ENCODE data around the gene NAV2. TPM values are rescaled to one million over a fixed set of nuclear protein-coding genes. Genes with fewer than 3 reads are reported as not detected.

The NAV2 gene
- total and polyA plus RNA-seq, 12 donors, result 6.9 to 34.7 (median 20.2) TPM

GRCh38 chr11:19871531-19871930, 158.9 kb downstream of the NAV2 start:
- Histone ChIP-seq H3K27ac (peak overlapping the region in 1 of 10 donors; percentile 47), H3K4me3 (no peak overlapping the region), H3K27me3 (no peaks in the 10 kb centered on the region), H3K4me1 (peaks cover 2 to 58% (median 37%) of the 10 kb centered on the region in 9 donors), H3K36me3 (peaks cover 0 to 5% (median 0%) of the 10 kb centered on the region in 9 donors), H3K9me3 (no peaks in the 10 kb centered on the region)
- no peak for ATAC-seq
- intact Hi-C loops (cut with DNase I), result no loop called here
- no peak for DNase-seq
- TF ChIP-seq CTCF (IDR thresholded peaks at IDR 0.05), result no peak
- WGBS, 2 donors, result 70 to 82% methylated on average over 8 of the region's 8 CpGs

GRCh38 chr11:19872512-19873145, 160.0 kb downstream of the NAV2 start:
- Histone ChIP-seq H3K36me3 (peaks cover 0 to 5% (median 0%) of the 10 kb centered on the region in 9 donors), H3K4me3 (no peak overlapping the region), H3K27ac (no peak overlapping the region), H3K9me3 (no peaks in the 10 kb centered on the region), H3K4me1 (peaks cover 0 to 47% (median 26%) of the 10 kb centered on the region in 9 donors), H3K27me3 (no peaks in the 10 kb centered on the region)
- 94% methylated on average over 4 of the region's 4 CpGs for WGBS, 2 donors
- ATAC-seq, result no peak
- no peak for DNase-seq
- intact Hi-C loops (cut with DNase I), result no loop called here
- TF ChIP-seq CTCF (IDR thresholded peaks at IDR 0.05), result no peak

DNA sequence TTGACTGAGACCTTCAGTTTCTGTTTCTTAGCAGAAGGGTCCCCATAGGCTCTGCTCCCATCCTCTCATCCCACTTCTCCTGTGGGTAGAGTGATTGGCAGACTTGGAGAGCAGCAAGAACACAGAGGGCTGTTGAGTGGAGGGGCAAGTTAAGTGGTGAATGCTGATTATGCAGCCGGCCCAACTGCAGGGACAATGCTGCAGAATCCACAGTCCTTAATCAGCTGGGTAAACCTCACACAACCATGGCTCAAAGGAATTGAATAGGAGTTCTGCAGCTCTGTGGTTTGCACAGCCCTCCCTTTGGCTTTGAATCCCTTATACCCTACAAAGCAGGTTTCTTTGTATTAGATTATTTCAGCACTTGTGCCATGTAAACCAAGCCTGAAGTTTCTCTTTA, 161.1 kb downstream of the NAV2 start:
- ATAC-seq (peak in 1 of 8 donors; percentile 25), DNase-seq (no peak)
- TF ChIP-seq CTCF (IDR thresholded peaks at IDR 0.05), result no peak
- Histone ChIP-seq H3K36me3 (peaks cover 0 to 5% (median 0%) of the 10 kb centered on the region in 9 donors), H3K9me3 (no peaks in the 10 kb centered on the region), H3K27me3 (no peaks in the 10 kb centered on the region), H3K4me3 (no peak overlapping the region), H3K4me1 (peaks cover 0 to 40% (median 16%) of the 10 kb centered on the region in 9 donors), H3K27ac (no peak overlapping the region)
- 20 to 50% methylated on average over 1 of the region's 1 CpG for WGBS, 2 donors
- intact Hi-C loops (cut with DNase I), result no loop called here

GRCh38 chr11:19874266-19874665, 161.6 kb downstream of the NAV2 start:
- DNase-seq, result no peak
- no peak for ATAC-seq
- Histone ChIP-seq H3K27me3 (no peaks in the 10 kb centered on the region), H3K4me3 (no peak overlapping the region), H3K36me3 (peaks cover 0 to 5% (median 0%) of the 10 kb centered on the region in 9 donors), H3K4me1 (peaks cover 0 to 40% (median 17%) of the 10 kb centered on the region in 9 donors), H3K27ac (no peak overlapping the region), H3K9me3 (no peaks in the 10 kb centered on the region)
- intact Hi-C loops (cut with DNase I), result no loop called here
- TF ChIP-seq CTCF (IDR thresholded peaks at IDR 0.05), result no peak

Data from heart right ventricle (tissue), 16 donors.